ENCODE data around the gene TSPAN17. TPM values are rescaled to one million over a fixed set of nuclear protein-coding genes. Genes with fewer than 3 reads are reported as not detected.

TSPAN17 gene
- total and polyA plus RNA-seq, 9 of the 15 experiments (the other 6 are each of a cell fraction or from before 2014, with no cell fraction given): 0.73 to 58.3 (median 34.5) TPM

- H4K20me1 ChIP-seq (replicated peaks; ENCODE audit: control insufficient read depth, insufficient read depth, low read length): peaks cover 19% of the 10 kb centered on the region
- ChIA-PET POLR2A (interaction anchor here (1.1 kb wide), 1 partner anchor 45 kb away, joined by 3 read pairs; no protein-coding TSS in a partner anchor), CTCF (ENCODE audit: low intra/inter-chr PET ratio) (no interaction called here)
- no peak overlapping the region for H3K27ac ChIP-seq (ENCODE audit: extremely low read depth, low read depth, low read length)
- peaks cover 32% of the 10 kb centered on the region for H3K79me2 ChIP-seq (ENCODE audit: control insufficient read depth, insufficient read depth, low read length)
- peaks cover 20 to 50% of the 10 kb centered on the region in 2 experiments; a peak in 4 of 5 replicates for H3K4me1 ChIP-seq (replicated peaks in 1 of 2; ENCODE audit: control insufficient read depth in 2 of 2, insufficient read depth in 2 of 2, low read length in 2 of 2)
- WGBS (ENCODE audit: insufficient coverage, low coverage, missing lambda C conversion rate): 74% methylated on average over 14 of the region's 18 CpGs
- H3K27me3 ChIP-seq (ENCODE audit: control insufficient read depth in 2 of 2, insufficient read depth in 2 of 2, low read length in 2 of 2): no peaks in the 10 kb centered on the region
- in situ Hi-C loops (cut with MboI): no loop called here
- intact Hi-C loops (cut with micrococcal nuclease): no loop called here
- no peak overlapping the region for H2AFZ ChIP-seq (ENCODE audit: low read depth, low read length)
- peaks cover 19% of the 10 kb centered on the region for H3K9me1 ChIP-seq (ENCODE audit: control insufficient read depth, insufficient read depth, low read length)
- H3K36me3 ChIP-seq (ENCODE audit: control insufficient read depth, insufficient read depth, low read length): peaks cover 37% of the 10 kb centered on the region; the same call in 2 of the 3 replicates
- no TSS peak for BruUV-seq (replicated peaks)
- no peaks in the 10 kb centered on the region for H3K9me3 ChIP-seq (replicated peaks; ENCODE audit: control insufficient read depth, insufficient read depth, low read depth, low read length)
- H3K4me2 ChIP-seq (ENCODE audit: insufficient read depth, low read length): no peak overlapping the region
- no peak overlapping the region for H3K9ac ChIP-seq (ENCODE audit: insufficient read depth in 1 of 2, low read depth in 2 of 2, low read length in 2 of 2)
- no peak overlapping the region for H3K4me3 ChIP-seq
- DNase-seq (ENCODE audit: extremely low read depth in 1 of 4, low spot score in 3 of 4) (peak in 3 of 4 experiments; percentile 21 to 34 (median 31)), ATAC-seq (no peak), FAIRE-seq (peak; percentile 81)
- TF ChIP-seq SREBF1 (IDR thresholded peaks at IDR 0.05; ENCODE audit: borderline replicate concordance, low read depth, low read length) (no peak), RFX1 (IDR thresholded peaks at IDR 0.05) (no peak), PML (IDR thresholded peaks at IDR 0.05; ENCODE audit: low read length) (no peak), TCF3 (CRISPR knock-in tag; IDR thresholded peaks at IDR 0.05) (no peak; the same call in 1 of the 2 replicates), ZNF12 (CRISPR knock-in tag; IDR thresholded peaks at IDR 0.05) (no peak), NR1H2 (CRISPR knock-in tag; IDR thresholded peaks at IDR 0.05) (no peak), MYNN (IDR thresholded peaks at IDR 0.05) (peak; percentile 90), MYNN (CRISPR knock-in tag; IDR thresholded peaks at IDR 0.05) (no peak), RBBP5 (IDR thresholded peaks at IDR 0.05; ENCODE audit: borderline replicate concordance, insufficient read depth, low read length, poor library complexity, severe bottlenecking) (no peak)
- TF ChIP-seq, protein P1, sequence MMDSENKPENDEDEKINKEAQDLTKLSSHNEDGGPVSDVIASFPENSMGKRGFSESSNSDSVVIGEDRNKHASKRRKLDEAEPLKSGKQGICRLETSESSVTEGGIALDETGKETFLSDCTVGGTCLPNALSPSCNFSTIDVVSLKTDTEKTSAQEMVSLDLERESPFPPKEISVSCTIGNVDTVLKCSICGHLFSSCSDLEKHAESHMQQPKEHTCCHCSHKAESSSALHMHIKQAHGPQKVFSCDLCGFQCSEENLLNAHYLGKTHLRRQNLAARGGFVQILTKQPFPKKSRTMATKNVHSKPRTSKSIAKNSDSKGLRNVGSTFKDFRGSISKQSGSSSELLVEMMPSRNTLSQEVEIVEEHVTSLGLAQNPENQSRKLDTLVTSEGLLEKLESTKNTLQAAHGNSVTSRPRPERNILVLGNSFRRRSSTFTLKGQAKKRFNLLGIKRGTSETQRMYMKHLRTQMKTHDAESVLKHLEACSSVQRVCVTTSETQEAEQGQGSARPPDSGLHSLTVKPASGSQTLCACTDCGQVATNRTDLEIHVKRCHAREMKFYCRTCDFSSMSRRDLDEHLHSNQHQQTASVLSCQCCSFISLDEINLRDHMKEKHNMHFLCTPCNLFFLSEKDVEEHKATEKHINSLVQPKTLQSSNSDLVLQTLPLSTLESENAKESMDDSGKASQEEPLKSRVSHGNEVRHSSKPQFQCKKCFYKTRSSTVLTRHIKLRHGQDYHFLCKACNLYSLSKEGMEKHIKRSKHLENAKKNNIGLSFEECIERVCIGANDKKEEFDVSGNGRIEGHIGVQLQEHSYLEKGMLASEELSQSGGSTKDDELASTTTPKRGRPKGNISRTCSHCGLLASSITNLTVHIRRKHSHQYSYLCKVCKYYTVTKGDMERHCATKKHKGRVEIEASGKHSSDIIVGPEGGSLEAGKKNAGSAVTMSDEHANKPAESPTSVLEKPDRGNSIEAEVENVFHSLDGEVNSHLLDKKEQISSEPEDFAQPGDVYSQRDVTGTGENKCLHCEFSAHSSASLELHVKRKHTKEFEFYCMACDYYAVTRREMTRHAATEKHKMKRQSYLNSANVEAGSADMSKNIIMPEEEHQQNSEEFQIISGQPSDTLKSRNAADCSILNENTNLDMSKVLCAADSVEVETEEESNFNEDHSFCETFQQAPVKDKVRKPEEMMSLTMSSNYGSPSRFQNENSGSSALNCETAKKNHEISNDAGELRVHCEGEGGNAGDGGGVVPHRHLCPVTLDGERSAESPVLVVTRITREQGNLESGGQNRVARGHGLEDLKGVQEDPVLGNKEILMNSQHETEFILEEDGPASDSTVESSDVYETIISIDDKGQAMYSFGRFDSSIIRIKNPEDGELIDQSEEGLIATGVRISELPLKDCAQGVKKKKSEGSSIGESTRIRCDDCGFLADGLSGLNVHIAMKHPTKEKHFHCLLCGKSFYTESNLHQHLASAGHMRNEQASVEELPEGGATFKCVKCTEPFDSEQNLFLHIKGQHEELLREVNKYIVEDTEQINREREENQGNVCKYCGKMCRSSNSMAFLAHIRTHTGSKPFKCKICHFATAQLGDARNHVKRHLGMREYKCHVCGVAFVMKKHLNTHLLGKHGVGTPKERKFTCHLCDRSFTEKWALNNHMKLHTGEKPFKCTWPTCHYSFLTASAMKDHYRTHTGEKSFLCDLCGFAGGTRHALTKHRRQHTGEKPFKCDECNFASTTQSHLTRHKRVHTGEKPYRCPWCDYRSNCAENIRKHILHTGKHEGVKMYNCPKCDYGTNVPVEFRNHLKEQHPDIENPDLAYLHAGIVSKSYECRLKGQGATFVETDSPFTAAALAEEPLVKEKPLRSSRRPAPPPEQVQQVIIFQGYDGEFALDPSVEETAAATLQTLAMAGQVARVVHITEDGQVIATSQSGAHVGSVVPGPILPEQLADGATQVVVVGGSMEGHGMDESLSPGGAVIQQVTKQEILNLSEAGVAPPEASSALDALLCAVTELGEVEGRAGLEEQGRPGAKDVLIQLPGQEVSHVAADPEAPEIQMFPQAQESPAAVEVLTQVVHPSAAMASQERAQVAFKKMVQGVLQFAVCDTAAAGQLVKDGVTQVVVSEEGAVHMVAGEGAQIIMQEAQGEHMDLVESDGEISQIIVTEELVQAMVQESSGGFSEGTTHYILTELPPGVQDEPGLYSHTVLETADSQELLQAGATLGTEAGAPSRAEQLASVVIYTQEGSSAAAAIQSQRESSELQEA (IDR thresholded peaks at IDR 0.05; ENCODE audit: low read depth): no peak
These were observed 6.4 kb downstream of the TSPAN17 start for GRCh38 chr5:176653401-176654385.
